GM19351 (cell line): ENCODE measurements around the gene DNAJC3.
"Not testable (repeated sequence)": the region's sequence is repeated elsewhere in the genome, so short reads cannot be mapped to it uniquely, and the experiment has no call there.

ENCODE experiments used
- ATAC-seq: cut with Tn5 transposase; IDR thresholded peaks from one replicate; pipeline ENCODE4 v1.9.1; 2021; ENCODE audit warnings: mild to moderate bottlenecking, moderate library complexity; ENCODE audit not compliant: unreplicated experiment

Gene DNAJC3

GRCh38 chr13:95712846-95713245 lies 35.9 kb downstream of the DNAJC3 start:
- not testable (repeated sequence) for ATAC-seq

GRCh38 chr13:95713651-95714050 lies 36.7 kb downstream of the DNAJC3 start:
- no peak for ATAC-seq

- ATAC-seq: no peak
Observed at GRCh38 chr13:95714142-95714832, 37.3 kb downstream of the DNAJC3 start.

- ATAC-seq: no peak
Observed at GRCh38 chr13:95716231-95716630, 39.3 kb downstream of the DNAJC3 start.

- no peak for ATAC-seq
Observed at GRCh38 chr13:95722241-95722640, 45.3 kb downstream of the DNAJC3 start.

- ATAC-seq: no peak
Observed at GRCh38 chr13:95723438-95723837, 46.5 kb downstream of the DNAJC3 start.

- ATAC-seq: no peak
Observed at GRCh38 chr13:95724252-95724651, 47.3 kb downstream of the DNAJC3 start.

GRCh38 chr13:95726876-95727275 lies 49.9 kb downstream of the DNAJC3 start:
- no peak for ATAC-seq

- ATAC-seq: no peak
Observed at GRCh38 chr13:95728957-95729356, 52.0 kb downstream of the DNAJC3 start.

GRCh38 chr13:95734124-95734523 lies 57.2 kb downstream of the DNAJC3 start:
- no peak for ATAC-seq

GRCh38 chr13:95740071-95740978 lies 63.4 kb downstream of the DNAJC3 start:
- ATAC-seq: not testable (repeated sequence)

- ATAC-seq: no peak
Observed at GRCh38 chr13:95740979-95741320, 64.0 kb downstream of the DNAJC3 start.

GRCh38 chr13:95741584-95742563 lies 64.9 kb downstream of the DNAJC3 start:
- ATAC-seq: no peak

- no peak for ATAC-seq
Observed at GRCh38 chr13:95743192-95743591, 66.3 kb downstream of the DNAJC3 start.

GRCh38 chr13:95745289-95745688 lies 68.3 kb downstream of the DNAJC3 start:
- no peak for ATAC-seq

GRCh38 chr13:95745752-95746151 lies 68.8 kb downstream of the DNAJC3 start:
- no peak for ATAC-seq

- ATAC-seq: no peak
Observed at GRCh38 chr13:95749545-95749944, 72.6 kb downstream of the DNAJC3 start.

GRCh38 chr13:95752677-95753076 lies 75.7 kb downstream of the DNAJC3 start:
- no peak for ATAC-seq

- ATAC-seq: no peak
Observed at GRCh38 chr13:95754069-95754468, 77.1 kb downstream of the DNAJC3 start.

GRCh38 chr13:95756072-95756471 lies 79.1 kb downstream of the DNAJC3 start:
- ATAC-seq: no peak

GRCh38 chr13:95762626-95763025 lies 85.7 kb downstream of the DNAJC3 start:
- not testable (repeated sequence) for ATAC-seq
